OCI-LY7 (cell line): ENCODE results near the gene SAT2.

Experiments used
- EZH2phosphoT487 ChIP-seq: fragments of 200-600 bp; sonication (generic); IDR thresholded peaks from 2 replicates; pipeline ENCODE4 v1.6.1; 2018; ENCODE audit warnings: low read depth, borderline replicate concordance, mild to moderate bottlenecking, mixed run types, antibody characterized with exemption, low read length, moderate library complexity, mixed read lengths
- TF ChIP-seq, protein P1 (sequence below): fragments of 200-600 bp; sonication (generic); conservative IDR thresholded peaks from 2 replicates; pipeline ENCODE4 v1.5.1; 2014; ENCODE audit warnings: mild to moderate bottlenecking, antibody characterized with exemption, low read length, moderate library complexity, mixed read lengths

DNA sequence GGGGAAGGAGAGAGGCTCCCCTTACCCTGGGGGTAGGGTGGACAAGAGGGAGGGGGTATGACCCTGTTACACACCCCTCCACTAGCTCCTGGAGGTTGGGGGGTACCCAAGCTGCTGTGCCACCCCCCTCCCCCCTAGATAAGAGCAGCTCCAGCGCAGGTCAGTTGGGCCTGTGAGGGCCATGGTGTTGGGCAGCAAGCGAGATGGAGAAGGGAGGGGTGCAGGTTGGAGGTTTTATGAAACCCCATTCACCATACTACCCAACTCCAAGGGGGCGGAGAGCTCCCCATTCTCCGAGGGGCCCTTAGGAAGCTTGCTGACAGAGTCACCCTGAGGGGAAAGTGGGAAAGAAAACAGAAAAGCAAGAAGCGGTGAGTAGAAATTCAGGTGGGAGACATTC, 36.0 kb downstream of the SAT2 start:
- TF ChIP-seq, protein P1, sequence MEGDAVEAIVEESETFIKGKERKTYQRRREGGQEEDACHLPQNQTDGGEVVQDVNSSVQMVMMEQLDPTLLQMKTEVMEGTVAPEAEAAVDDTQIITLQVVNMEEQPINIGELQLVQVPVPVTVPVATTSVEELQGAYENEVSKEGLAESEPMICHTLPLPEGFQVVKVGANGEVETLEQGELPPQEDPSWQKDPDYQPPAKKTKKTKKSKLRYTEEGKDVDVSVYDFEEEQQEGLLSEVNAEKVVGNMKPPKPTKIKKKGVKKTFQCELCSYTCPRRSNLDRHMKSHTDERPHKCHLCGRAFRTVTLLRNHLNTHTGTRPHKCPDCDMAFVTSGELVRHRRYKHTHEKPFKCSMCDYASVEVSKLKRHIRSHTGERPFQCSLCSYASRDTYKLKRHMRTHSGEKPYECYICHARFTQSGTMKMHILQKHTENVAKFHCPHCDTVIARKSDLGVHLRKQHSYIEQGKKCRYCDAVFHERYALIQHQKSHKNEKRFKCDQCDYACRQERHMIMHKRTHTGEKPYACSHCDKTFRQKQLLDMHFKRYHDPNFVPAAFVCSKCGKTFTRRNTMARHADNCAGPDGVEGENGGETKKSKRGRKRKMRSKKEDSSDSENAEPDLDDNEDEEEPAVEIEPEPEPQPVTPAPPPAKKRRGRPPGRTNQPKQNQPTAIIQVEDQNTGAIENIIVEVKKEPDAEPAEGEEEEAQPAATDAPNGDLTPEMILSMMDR, result no peak
- TF ChIP-seq EZH2phosphoT487, result no peak
